Measurements from ENCODE around the gene GMDS.

Gene GMDS

DNA sequence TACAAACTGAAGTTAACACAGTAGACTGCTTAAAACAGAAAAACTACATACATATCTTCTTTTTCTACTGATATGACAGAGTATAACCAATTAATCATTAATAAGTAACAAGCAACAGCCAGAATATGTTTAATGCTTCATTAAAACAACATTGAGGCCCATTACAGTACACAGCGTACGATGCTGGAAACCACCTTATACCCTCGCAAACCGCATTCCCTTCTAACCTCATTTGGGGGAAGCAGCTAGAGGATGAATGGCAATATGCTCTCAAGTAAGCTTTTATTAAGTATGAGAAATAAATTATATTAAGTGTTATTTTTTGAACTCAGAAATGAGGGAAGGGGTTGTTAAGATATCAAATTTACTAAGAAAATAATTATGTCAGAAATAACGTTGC, 142.4 kb downstream of the GMDS start:
- no peaks in the 10 kb centered on the region for H3K27me3 ChIP-seq
- no peak overlapping the region for H3K4me3 ChIP-seq (ENCODE audit: low read depth, low read length)
- no peaks in the 10 kb centered on the region for H3K9me3 ChIP-seq
- peaks cover 16% of the 10 kb centered on the region for H3K4me1 ChIP-seq
- TF ChIP-seq, protein P1, sequence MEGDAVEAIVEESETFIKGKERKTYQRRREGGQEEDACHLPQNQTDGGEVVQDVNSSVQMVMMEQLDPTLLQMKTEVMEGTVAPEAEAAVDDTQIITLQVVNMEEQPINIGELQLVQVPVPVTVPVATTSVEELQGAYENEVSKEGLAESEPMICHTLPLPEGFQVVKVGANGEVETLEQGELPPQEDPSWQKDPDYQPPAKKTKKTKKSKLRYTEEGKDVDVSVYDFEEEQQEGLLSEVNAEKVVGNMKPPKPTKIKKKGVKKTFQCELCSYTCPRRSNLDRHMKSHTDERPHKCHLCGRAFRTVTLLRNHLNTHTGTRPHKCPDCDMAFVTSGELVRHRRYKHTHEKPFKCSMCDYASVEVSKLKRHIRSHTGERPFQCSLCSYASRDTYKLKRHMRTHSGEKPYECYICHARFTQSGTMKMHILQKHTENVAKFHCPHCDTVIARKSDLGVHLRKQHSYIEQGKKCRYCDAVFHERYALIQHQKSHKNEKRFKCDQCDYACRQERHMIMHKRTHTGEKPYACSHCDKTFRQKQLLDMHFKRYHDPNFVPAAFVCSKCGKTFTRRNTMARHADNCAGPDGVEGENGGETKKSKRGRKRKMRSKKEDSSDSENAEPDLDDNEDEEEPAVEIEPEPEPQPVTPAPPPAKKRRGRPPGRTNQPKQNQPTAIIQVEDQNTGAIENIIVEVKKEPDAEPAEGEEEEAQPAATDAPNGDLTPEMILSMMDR (IDR thresholded peaks at IDR 0.05; ENCODE audit: low read depth, low read length), result no peak
- no peaks in the 10 kb centered on the region for H3K36me3 ChIP-seq
- no peak for DNase-seq

DNA sequence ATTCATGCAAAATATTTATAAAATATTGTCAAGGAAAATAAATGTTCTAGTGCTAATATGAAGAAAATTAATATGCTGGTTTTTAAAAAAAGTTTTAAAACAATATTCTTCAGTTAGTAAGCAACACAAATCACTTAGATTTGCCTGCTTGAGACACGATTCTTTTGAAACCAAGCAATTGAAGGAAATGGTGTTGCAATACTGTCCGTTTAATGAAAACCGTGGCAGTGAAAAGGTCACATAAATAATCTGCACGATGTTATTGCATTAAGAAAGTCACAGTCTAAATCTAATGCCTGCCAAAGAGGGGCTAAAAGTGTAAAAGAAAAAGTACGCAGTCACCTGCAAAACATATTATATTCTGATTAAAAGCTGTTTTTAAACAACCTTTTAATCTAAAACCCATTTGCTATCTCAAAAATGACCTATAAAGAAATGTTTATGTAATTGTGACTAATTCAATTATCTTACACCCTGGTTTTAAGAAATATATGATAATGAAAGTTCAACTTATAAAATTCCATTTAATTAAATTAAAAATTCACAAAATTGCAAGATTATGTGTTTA, 143.0 kb downstream of the GMDS start:
- Histone ChIP-seq H3K27me3 (no peaks in the 10 kb centered on the region), H3K36me3 (no peaks in the 10 kb centered on the region), H3K4me3 (ENCODE audit: low read depth, low read length) (no peak overlapping the region), H3K4me1 (peaks cover 16% of the 10 kb centered on the region), H3K9me3 (no peaks in the 10 kb centered on the region)
- TF ChIP-seq, protein P1 (IDR thresholded peaks at IDR 0.05; ENCODE audit: low read depth, low read length), result no peak
- no peak for DNase-seq

DNA sequence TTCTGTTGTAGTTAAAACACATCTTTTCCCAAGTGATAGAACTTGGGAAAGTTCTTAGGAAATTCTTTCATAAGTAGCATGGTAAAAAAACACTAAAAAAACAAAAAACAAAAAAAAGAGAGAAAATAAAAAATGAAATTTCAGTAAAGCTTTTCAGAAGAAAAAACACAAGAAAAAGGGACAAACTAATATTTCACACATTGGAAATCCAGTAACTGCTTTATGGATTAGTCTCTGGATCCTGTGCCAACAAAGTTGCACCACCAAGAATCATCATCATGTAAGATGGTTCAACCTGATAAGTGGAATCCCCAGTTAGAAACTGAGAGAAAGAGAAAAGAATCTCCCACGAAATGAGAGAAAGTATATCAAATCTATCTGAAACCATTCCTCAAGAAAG, 144.2 kb downstream of the GMDS start:
- H3K4me3 ChIP-seq (ENCODE audit: low read depth, low read length), result no peak overlapping the region
- peaks cover 16% of the 10 kb centered on the region for H3K4me1 ChIP-seq
- TF ChIP-seq, protein P1 (IDR thresholded peaks at IDR 0.05; ENCODE audit: low read depth, low read length), result no peak
- no peaks in the 10 kb centered on the region for H3K9me3 ChIP-seq
- DNase-seq, result no peak
- H3K27me3 ChIP-seq, result no peaks in the 10 kb centered on the region
- no peaks in the 10 kb centered on the region for H3K36me3 ChIP-seq

DNA sequence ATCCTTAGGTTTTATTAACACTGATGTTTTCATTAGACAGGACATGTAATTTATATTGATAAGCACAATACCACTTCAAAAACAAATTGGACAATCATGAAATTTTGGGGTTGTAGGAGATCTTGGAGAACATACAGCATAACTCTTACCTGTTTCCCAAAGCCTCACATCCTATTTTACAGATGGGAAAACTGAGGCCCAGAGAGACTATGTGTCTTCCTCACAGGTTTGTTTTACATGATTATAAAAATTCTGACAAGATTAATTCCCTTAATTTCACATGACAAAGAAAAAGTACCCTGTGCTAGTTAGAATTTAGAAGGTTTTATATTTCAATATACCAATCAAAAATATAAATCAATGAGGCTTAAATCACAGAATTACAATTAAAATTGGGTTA, 145.5 kb downstream of the GMDS start:
- DNase-seq, result no peak
- Histone ChIP-seq H3K36me3 (no peaks in the 10 kb centered on the region), H3K4me1 (peaks cover 16% of the 10 kb centered on the region), H3K9me3 (no peaks in the 10 kb centered on the region), H3K27me3 (no peaks in the 10 kb centered on the region), H3K4me3 (ENCODE audit: low read depth, low read length) (no peak overlapping the region)
- TF ChIP-seq, protein P1 (IDR thresholded peaks at IDR 0.05; ENCODE audit: low read depth, low read length), result no peak

DNA sequence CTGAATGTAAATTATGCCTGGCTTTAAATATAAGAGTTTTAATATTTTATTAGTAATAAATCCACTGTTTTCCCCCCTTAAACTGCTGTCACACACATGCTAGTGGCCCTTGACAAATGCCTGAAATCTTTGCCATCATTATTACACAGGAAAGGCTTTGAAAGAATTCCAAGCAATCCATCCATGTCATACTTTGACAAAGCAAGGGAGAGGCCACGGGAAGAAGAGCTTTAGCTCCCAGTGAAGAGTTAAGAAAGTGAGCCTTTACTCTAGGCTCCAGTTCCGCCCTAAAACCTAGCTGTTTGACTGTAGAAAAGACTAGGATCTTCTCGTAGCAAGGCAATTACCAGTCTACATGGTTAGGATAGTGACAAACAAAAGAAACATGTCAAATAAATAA, 147.9 kb downstream of the GMDS start:
- TF ChIP-seq, protein P1 (IDR thresholded peaks at IDR 0.05; ENCODE audit: low read depth, low read length), result no peak
- no peak for DNase-seq
- Histone ChIP-seq H3K4me3 (ENCODE audit: low read depth, low read length) (no peak overlapping the region), H3K9me3 (no peaks in the 10 kb centered on the region), H3K4me1 (peaks cover 12% of the 10 kb centered on the region), H3K27me3 (no peaks in the 10 kb centered on the region), H3K36me3 (no peaks in the 10 kb centered on the region)

GRCh38 chr6:2094642-2095041, 150.8 kb downstream of the GMDS start:
- TF ChIP-seq, protein P1 (IDR thresholded peaks at IDR 0.05; ENCODE audit: low read depth, low read length), result no peak
- H3K36me3 ChIP-seq, result no peaks in the 10 kb centered on the region
- no peaks in the 10 kb centered on the region for H3K27me3 ChIP-seq
- H3K4me1 ChIP-seq, result no peaks in the 10 kb centered on the region
- no peak for DNase-seq
- no peak overlapping the region for H3K4me3 ChIP-seq (ENCODE audit: low read depth, low read length)
- no peaks in the 10 kb centered on the region for H3K9me3 ChIP-seq
